ENCODE data around the gene MLIP. TPM values are rescaled to one million over a fixed set of nuclear protein-coding genes. Genes with fewer than 3 reads are reported as not detected.

MLIP gene
- total and polyA plus RNA-seq, 8 donors: 0.09 to 0.70 (median 0.23) TPM

DNA sequence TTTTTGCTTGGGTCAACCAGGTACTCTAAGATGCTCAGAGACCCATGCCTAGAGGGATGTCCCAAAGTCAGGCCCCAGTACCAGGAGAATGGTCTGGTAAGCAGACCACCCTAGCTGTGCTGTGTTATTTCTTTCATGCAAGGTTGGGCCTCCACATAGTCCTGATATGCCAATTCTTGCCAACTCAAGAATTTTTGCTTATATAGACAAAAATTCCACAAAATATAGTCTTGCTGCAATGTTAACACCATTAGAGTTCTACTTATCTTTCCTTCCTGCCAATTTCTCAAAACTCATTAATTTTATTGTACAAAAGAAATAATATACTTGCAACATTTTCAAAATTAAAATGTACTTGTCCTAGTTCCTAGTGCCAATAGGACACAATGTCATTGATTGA, 163.1 kb downstream of the MLIP start:
- Histone ChIP-seq H3K4me1 (no peaks in the 10 kb centered on the region), H3K27me3 (no peaks in the 10 kb centered on the region), H3K4me3 (no peak overlapping the region), H3K9me3 (no peaks in the 10 kb centered on the region), H3K36me3 (no peaks in the 10 kb centered on the region), H3K27ac (no peak overlapping the region)
- intact Hi-C loops (cut with DNase I): no loop called here
- TF ChIP-seq, protein P1, sequence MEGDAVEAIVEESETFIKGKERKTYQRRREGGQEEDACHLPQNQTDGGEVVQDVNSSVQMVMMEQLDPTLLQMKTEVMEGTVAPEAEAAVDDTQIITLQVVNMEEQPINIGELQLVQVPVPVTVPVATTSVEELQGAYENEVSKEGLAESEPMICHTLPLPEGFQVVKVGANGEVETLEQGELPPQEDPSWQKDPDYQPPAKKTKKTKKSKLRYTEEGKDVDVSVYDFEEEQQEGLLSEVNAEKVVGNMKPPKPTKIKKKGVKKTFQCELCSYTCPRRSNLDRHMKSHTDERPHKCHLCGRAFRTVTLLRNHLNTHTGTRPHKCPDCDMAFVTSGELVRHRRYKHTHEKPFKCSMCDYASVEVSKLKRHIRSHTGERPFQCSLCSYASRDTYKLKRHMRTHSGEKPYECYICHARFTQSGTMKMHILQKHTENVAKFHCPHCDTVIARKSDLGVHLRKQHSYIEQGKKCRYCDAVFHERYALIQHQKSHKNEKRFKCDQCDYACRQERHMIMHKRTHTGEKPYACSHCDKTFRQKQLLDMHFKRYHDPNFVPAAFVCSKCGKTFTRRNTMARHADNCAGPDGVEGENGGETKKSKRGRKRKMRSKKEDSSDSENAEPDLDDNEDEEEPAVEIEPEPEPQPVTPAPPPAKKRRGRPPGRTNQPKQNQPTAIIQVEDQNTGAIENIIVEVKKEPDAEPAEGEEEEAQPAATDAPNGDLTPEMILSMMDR (IDR thresholded peaks at IDR 0.05): no peak
- no peak for ATAC-seq
- DNase-seq: no peak

DNA sequence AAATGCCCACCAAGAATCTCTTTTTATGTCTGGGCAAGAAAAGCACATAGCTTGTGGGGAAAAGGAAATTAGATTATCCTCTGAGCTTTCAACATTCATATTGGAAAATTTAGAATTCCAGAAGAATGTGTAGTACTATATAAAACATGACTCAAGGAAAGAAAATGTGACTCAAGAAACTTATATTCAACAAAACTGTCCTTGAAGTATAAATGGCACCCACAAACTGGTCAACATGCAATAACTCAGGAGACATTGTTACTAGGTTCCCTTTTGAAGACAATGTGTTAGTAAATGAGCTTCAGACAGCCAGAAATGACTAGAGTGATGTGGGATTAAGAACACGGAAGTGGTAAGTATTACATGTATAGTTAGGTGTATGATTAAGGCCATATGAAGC, 170.9 kb downstream of the MLIP start:
- DNase-seq (no peak), ATAC-seq (no peak)
- Histone ChIP-seq H3K9me3 (no peaks in the 10 kb centered on the region), H3K4me1 (no peaks in the 10 kb centered on the region), H3K36me3 (no peaks in the 10 kb centered on the region), H3K27ac (no peak overlapping the region), H3K4me3 (no peak overlapping the region), H3K27me3 (no peaks in the 10 kb centered on the region)
- TF ChIP-seq, protein P1 (IDR thresholded peaks at IDR 0.05): no peak
- intact Hi-C loops (cut with DNase I): no loop called here

DNA sequence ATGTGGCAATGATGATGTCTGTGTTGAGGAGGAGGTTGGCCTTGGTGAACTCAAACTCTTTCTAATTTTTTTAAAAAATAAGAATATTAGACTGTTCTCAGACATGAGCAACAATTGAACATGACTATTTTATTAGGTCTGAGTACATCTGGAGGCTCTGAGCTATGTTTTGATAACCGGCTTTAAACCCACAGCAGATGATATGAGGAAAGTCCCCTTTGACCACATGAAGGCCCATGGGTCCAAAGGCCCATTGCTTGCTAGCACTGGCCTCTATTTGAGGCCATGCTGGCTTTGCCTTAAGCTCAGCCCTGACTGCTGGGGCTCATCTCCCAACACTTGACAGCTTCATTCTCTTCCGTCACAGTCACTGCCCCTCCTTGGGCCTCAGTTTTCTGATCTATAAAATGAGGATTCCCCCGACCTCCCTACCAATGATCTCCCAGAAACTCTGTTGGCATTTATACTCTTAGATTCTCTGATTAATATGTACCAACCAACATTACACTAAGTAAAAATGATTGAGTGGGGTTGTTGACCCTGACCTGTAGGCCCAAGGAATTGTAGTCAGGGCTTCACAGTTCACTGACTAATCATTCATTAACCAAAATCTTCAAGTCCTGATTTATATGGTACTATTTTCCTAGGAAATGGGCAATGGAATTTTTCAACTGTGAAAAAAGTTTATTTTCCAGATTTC, 173.1 kb downstream of the MLIP start:
- H3K36me3 ChIP-seq: no peaks in the 10 kb centered on the region
- DNase-seq: no peak
- TF ChIP-seq, protein P1 (IDR thresholded peaks at IDR 0.05): no peak
- no peaks in the 10 kb centered on the region for H3K9me3 ChIP-seq
- no peaks in the 10 kb centered on the region for H3K4me1 ChIP-seq
- intact Hi-C loops (cut with DNase I): no loop called here
- no peak overlapping the region for H3K27ac ChIP-seq
- H3K4me3 ChIP-seq: no peak overlapping the region
- no peak for ATAC-seq
- no peaks in the 10 kb centered on the region for H3K27me3 ChIP-seq

DNA sequence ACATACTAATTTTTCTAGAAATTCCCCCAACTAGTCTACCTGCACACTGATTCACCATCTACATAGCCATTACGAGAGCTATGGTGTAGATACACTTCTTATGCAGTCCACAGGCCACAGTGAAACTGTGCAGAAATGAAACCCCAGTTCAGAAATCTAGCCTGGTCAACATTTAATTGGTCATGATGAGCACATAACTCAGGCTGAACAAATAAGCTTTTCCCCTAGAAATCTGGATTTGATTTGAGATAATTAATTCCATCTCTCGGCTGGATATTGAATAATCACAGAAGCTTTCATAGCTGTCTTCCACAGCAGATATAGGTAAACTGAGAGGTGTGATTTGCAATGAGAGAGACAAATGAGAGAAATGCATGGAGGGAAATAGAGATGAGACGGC, 174.4 kb downstream of the MLIP start:
- ATAC-seq (no peak), DNase-seq (no peak)
- Histone ChIP-seq H3K9me3 (no peaks in the 10 kb centered on the region), H3K27ac (no peak overlapping the region), H3K27me3 (no peaks in the 10 kb centered on the region), H3K36me3 (no peaks in the 10 kb centered on the region), H3K4me1 (no peaks in the 10 kb centered on the region), H3K4me3 (no peak overlapping the region)
- TF ChIP-seq, protein P1 (IDR thresholded peaks at IDR 0.05): no peak
- intact Hi-C loops (cut with DNase I): no loop called here

DNA sequence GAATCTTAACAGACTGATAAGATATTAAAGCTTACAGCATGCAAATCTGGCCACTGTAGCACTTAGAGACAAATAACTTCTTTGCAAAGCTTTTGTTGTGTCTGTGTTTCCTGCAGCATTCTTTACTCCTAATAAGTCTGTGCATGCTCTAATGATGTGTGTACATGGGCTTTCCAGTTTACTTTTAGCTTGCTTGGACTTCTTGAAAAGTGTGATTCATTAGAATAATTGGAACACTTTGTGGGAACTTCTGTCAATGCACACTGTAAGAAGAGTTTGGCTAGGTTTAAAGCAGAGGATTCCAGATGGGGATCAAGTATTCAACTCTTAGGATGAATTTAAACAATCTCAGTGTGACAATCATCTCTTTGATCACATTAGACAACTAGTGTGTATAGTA, 174.9 kb downstream of the MLIP start:
- H3K27ac ChIP-seq: no peak overlapping the region
- H3K9me3 ChIP-seq: no peaks in the 10 kb centered on the region
- ATAC-seq: no peak
- no peaks in the 10 kb centered on the region for H3K4me1 ChIP-seq
- intact Hi-C loops (cut with DNase I): no loop called here
- H3K27me3 ChIP-seq: no peaks in the 10 kb centered on the region
- no peaks in the 10 kb centered on the region for H3K36me3 ChIP-seq
- no peak for DNase-seq
- TF ChIP-seq, protein P1 (IDR thresholded peaks at IDR 0.05): no peak
- H3K4me3 ChIP-seq: no peak overlapping the region
